HCT116 (cell line): Measurements from ENCODE around the gene FRY. TPM values are rescaled to one million over a fixed set of nuclear protein-coding genes. Genes with fewer than 3 reads are reported as not detected.

Experiments used
- ATAC-seq: fragments of 200-7000 bp; cut with Tn5 transposase; 2 replicates; pipeline ENCODE4 v1.9.1; 2020; ENCODE audit warnings: mild to moderate bottlenecking, moderate library complexity
- BruUV-seq: library from RNA; stranded (reverse); fragments of 400-500 nt; replicated peaks from 2 replicates; lab custom pipeline; 2021; lab: Mats Ljungman, UMichigan
- CTCF ChIA-PET: fragments of 300-600 bp; sonication (Branson Sonifier 250); formaldehyde crosslinking; loops from one replicate; lab custom pipeline; 2021; ENCODE audit warnings: antibody characterized with exemption; lab: Charles Lee
- POLR2A ChIA-PET: fragments of 300-600, 350-600 bp; sonication (Branson Sonifier 250); formaldehyde crosslinking; loops from one replicate; lab custom pipeline; 2021; ENCODE audit warnings: antibody characterized with exemption; lab: Charles Lee
- RAD21 ChIA-PET, 2 experiments: fragments of 300-600 bp; sonication (Branson Sonifier 250); formaldehyde crosslinking; loops; one replicate each; lab custom pipeline; 2023; ENCODE audit warnings: low total read pairs in 2 of 2; ENCODE audit not compliant: uncharacterized antibody in 2 of 2, unreplicated experiment in 2 of 2, low non-redundant PET in 1 of 2; lab: Charles Lee
- DNase-seq: peaks from one replicate; pipeline ENCODE4 v3.0.0-alpha.2; 2010; ENCODE audit warnings: low read depth, low spot score
- H2AFZ ChIP-seq: fragments of 200-600 bp; shearing (Covaris generic), sonication (generic); 2 replicates; pipeline ENCODE4 v1.6.1; 2017; ENCODE audit warnings: low read depth, mixed run types, mixed read lengths, antibody characterized with exemption, low read length; ENCODE audit not compliant: poor library complexity, severe bottlenecking
- H3K27ac ChIP-seq: 2 replicates; pipeline ENCODE4 v1.5.1; 2012; ENCODE audit warnings: low read depth, low read length
- H3K27me3 ChIP-seq: fragments of 200-600 bp; sonication (generic); 2 replicates; pipeline ENCODE4 v1.6.1; 2016; ENCODE audit warnings: mixed run types, low read length, mixed read lengths; ENCODE audit not compliant: insufficient read depth
- H3K36me3 ChIP-seq, 2 experiments: fragments of 200-500 bp in 1 of 2; fragments of 200-600 bp in 1 of 2; sonication (Bioruptor generic) in 1 of 2; sonication (generic) in 1 of 2; 2 replicates each; pipeline versions ENCODE4 v1.5.1 to v1.6.1; 2014 to 2016; ENCODE audit warnings: low read length in 2 of 2, inconsistent platforms in 1 of 2, mixed read lengths in 1 of 2, mixed run types in 1 of 2; ENCODE audit not compliant: insufficient read depth in 2 of 2, control insufficient read depth in 1 of 2
- H3K4me1 ChIP-seq, 2 experiments: fragments of 200-600 bp in 1 of 2; sonication (generic) in 1 of 2; 2 replicates each; pipeline versions ENCODE4 v1.5.1 to v1.6.1; 2012 to 2017; ENCODE audit warnings: low read length in 2 of 2, inconsistent platforms in 1 of 2, mild to moderate bottlenecking in 1 of 2, mixed read lengths in 1 of 2, mixed run types in 1 of 2, moderate library complexity in 1 of 2; ENCODE audit not compliant: insufficient read depth in 2 of 2, control insufficient read depth in 1 of 2
- H3K4me2 ChIP-seq: fragments of 200-600 bp; sonication (generic); 2 replicates; pipeline ENCODE4 v1.6.1; 2017; ENCODE audit warnings: mixed run types, low read length, mixed read lengths
- H3K4me3 ChIP-seq, 2 experiments: fragments of 200-600 bp in 1 of 2; sonication (generic) in 1 of 2; replicated peaks in 1 of 2; 2 replicates each; pipeline ENCODE4 v1.5.1; 2011 to 2016; ENCODE audit warnings: low read length in 2 of 2, control low read depth in 1 of 2, low read depth in 1 of 2, mild to moderate bottlenecking in 1 of 2, mixed read lengths in 1 of 2, mixed run types in 1 of 2
- H3K79me2 ChIP-seq: fragments of 200-600 bp; sonication (generic); 2 replicates; pipeline ENCODE4 v1.6.1; 2017; ENCODE audit warnings: mild to moderate bottlenecking, mixed run types, low read length, moderate library complexity, mixed read lengths; ENCODE audit not compliant: insufficient read depth
- H3K9ac ChIP-seq: fragments of 200-600 bp; sonication (generic); 2 replicates; pipeline ENCODE4 v1.6.1; 2016; ENCODE audit warnings: low read length, mixed read lengths
- H3K9me2 ChIP-seq: fragments of 200-600 bp; sonication (generic), shearing (Covaris generic); 2 replicates; pipeline ENCODE4 v1.6.1; 2017; ENCODE audit warnings: mixed run types, mild to moderate bottlenecking, moderate library complexity; ENCODE audit not compliant: insufficient read depth
- H3K9me3 ChIP-seq, 2 experiments: fragments of 200-500 bp in 1 of 2; fragments of 200-600 bp in 1 of 2; sonication (Bioruptor generic) in 1 of 2; sonication (generic) in 1 of 2; 2 replicates each; pipeline ENCODE4 v1.6.1; 2014 to 2017; ENCODE audit warnings: low read length in 2 of 2, mixed read lengths in 2 of 2, inconsistent platforms in 1 of 2, low read depth in 1 of 2, mild to moderate bottlenecking in 1 of 2, mixed run types in 1 of 2, moderate library complexity in 1 of 2; ENCODE audit not compliant: control insufficient read depth in 1 of 2, insufficient read depth in 1 of 2
- H4K20me1 ChIP-seq: fragments of 200-600 bp; sonication (generic), shearing (Covaris generic); 2 replicates; pipeline ENCODE4 v1.6.1; 2017; ENCODE audit warnings: mixed run types, mild to moderate bottlenecking, moderate library complexity; ENCODE audit not compliant: insufficient read depth
- CBX3 ChIP-seq: IDR thresholded peaks from 2 replicates; pipeline ENCODE4 v1.6.1; 2012; ENCODE audit warnings: low read depth
- CEBPB ChIP-seq: IDR thresholded peaks from 2 replicates; pipeline ENCODE4 v1.6.1; 2012; ENCODE audit warnings: low read depth
- EGR1 ChIP-seq: IDR thresholded peaks from 2 replicates; pipeline ENCODE4 v1.6.1; 2012; ENCODE audit warnings: low read depth
- EZH2 ChIP-seq: fragments of 200-600 bp; sonication (generic); IDR thresholded peaks from 2 replicates; pipeline ENCODE4 v1.6.1; 2017; ENCODE audit warnings: antibody characterized with exemption, mixed run types
- EZH2phosphoT487 ChIP-seq: fragments of 200-600 bp; IDR thresholded peaks from 2 replicates; pipeline ENCODE4 v1.6.1; 2018; ENCODE audit warnings: antibody characterized with exemption, borderline replicate concordance
- FOSL1 ChIP-seq: IDR thresholded peaks from 2 replicates; pipeline ENCODE4 v1.6.1; 2012; ENCODE audit warnings: low read depth
- JUND ChIP-seq: IDR thresholded peaks from 2 replicates; pipeline ENCODE4 v1.6.1; 2012
- SIN3A ChIP-seq: IDR thresholded peaks from 2 replicates; pipeline ENCODE4 v1.6.1; 2012; ENCODE audit warnings: low read depth
- SP1 ChIP-seq: IDR thresholded peaks from 2 replicates; pipeline ENCODE4 v1.6.1; 2012; ENCODE audit warnings: low read depth
- SRF ChIP-seq: IDR thresholded peaks from 2 replicates; pipeline ENCODE4 v1.6.1; 2012; ENCODE audit warnings: low read depth
- TCF7L2 ChIP-seq: IDR thresholded peaks from 2 replicates; pipeline ENCODE4 v1.7.0; 2011; ENCODE audit warnings: borderline replicate concordance, inconsistent platforms; ENCODE audit not compliant: insufficient read depth, insufficient read length; ENCODE audit errors: extremely low read depth
- YY1 ChIP-seq: IDR thresholded peaks from 2 replicates; pipeline ENCODE4 v1.6.1; 2011; ENCODE audit warnings: low read length, low read depth, moderate library complexity, mild to moderate bottlenecking; ENCODE audit not compliant: insufficient replicate concordance; ENCODE audit errors: extremely low read depth
- ZFX ChIP-seq: fragments of 450-650 bp; IDR thresholded peaks from 2 replicates; pipeline ENCODE4 v1.6.1; 2017
- ZNF274 ChIP-seq: fragments of 200-500 bp; sonication (Bioruptor generic); IDR thresholded peaks from 2 replicates; pipeline ENCODE4 v1.6.1; 2014; ENCODE audit warnings: mild to moderate bottlenecking, low read depth, low read length, inconsistent platforms
- intact Hi-C: fragments of 100-400 bp; cut with micrococcal nuclease; formaldehyde crosslinking; loops from 2 replicates; pipeline ENCODE4 v1.10.0; 2022
- total RNA-seq: library from RNA; stranded (reverse); gene quantifications from one replicate; pipeline ENCODE4 v1.2.1, GENCODE V29; 2021; ENCODE audit not compliant: unreplicated experiment
- TF ChIP-seq, protein P1 (sequence below): IDR thresholded peaks from 2 replicates; pipeline ENCODE4 v1.6.1; 2012
- TF ChIP-seq, protein P2 (sequence below): IDR thresholded peaks from 2 replicates; pipeline ENCODE4 v1.6.1; 2012; ENCODE audit warnings: low read depth
- TF ChIP-seq, protein P3 (sequence below), 3 experiments: fragments of 200-600 bp in 1 of 3; sonication (generic) in 1 of 3; IDR thresholded peaks in 2 of 3; conservative IDR thresholded peaks in 1 of 3; 2 replicates each; pipeline ENCODE4 v1.5.1; 2012 to 2017; ENCODE audit warnings: low read depth in 2 of 3, low read length in 2 of 3, antibody characterized with exemption in 1 of 3, borderline replicate concordance in 1 of 3, control low read depth in 1 of 3, mild to moderate bottlenecking in 1 of 3, mixed read lengths in 1 of 3, mixed run types in 1 of 3, moderate library complexity in 1 of 3; ENCODE audit not compliant: insufficient read depth in 1 of 3
- TF ChIP-seq, protein P4 (sequence below): IDR thresholded peaks from 2 replicates; pipeline ENCODE4 v1.6.1; 2011; ENCODE audit warnings: mild to moderate bottlenecking, low read length, moderate library complexity; ENCODE audit not compliant: insufficient replicate concordance; ENCODE audit errors: extremely low read depth

FRY gene
- total RNA-seq, 1 experiment from 2014 or later: 1.4 TPM

DNA sequence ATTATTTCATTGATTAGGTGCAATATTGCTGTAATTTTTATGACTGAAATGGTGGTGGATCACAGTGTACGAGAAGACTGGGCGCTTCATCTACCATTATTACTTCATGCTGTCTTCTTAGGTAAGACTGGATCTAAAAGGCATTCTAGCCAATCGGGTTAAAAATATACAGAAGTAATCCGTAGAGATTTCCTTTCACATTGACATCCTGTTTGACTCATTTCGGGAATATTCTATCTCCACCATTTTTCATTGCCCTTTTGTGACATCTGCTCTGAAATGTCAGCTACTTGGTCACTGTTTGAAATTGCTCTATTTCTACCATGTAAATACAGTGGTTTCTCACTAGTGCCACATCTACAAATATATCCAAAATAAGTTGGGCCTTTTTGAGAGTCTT lies 193.3 kb downstream of the FRY start:
- no peak overlapping the region for H3K4me3 ChIP-seq
- H4K20me1 ChIP-seq: no peaks in the 10 kb centered on the region
- no peaks in the 10 kb centered on the region for H3K79me2 ChIP-seq
- ATAC-seq (no peak), DNase-seq (no peak)
- no peak overlapping the region for H3K9ac ChIP-seq
- H2AFZ ChIP-seq: no peak overlapping the region
- POLR2A ChIA-PET: no interaction called here
- no TSS peak for BruUV-seq
- no peaks in the 10 kb centered on the region for H3K36me3 ChIP-seq
- no peaks in the 10 kb centered on the region for H3K4me1 ChIP-seq
- no peak overlapping the region for H3K4me2 ChIP-seq
- TF ChIP-seq, protein P1, sequence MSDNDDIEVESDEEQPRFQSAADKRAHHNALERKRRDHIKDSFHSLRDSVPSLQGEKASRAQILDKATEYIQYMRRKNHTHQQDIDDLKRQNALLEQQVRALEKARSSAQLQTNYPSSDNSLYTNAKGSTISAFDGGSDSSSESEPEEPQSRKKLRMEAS: no peak
- TF ChIP-seq SIN3A (no peak), CBX3 (no peak), EZH2phosphoT487 (no peak), EZH2 (no peak), ZNF274 (no peak), EGR1 (no peak), SRF (no peak), YY1 (no peak), ZFX (no peak), SP1 (no peak), FOSL1 (no peak), CEBPB (no peak), JUND (no peak), TCF7L2 (no peak)
- TF ChIP-seq, protein P2, sequence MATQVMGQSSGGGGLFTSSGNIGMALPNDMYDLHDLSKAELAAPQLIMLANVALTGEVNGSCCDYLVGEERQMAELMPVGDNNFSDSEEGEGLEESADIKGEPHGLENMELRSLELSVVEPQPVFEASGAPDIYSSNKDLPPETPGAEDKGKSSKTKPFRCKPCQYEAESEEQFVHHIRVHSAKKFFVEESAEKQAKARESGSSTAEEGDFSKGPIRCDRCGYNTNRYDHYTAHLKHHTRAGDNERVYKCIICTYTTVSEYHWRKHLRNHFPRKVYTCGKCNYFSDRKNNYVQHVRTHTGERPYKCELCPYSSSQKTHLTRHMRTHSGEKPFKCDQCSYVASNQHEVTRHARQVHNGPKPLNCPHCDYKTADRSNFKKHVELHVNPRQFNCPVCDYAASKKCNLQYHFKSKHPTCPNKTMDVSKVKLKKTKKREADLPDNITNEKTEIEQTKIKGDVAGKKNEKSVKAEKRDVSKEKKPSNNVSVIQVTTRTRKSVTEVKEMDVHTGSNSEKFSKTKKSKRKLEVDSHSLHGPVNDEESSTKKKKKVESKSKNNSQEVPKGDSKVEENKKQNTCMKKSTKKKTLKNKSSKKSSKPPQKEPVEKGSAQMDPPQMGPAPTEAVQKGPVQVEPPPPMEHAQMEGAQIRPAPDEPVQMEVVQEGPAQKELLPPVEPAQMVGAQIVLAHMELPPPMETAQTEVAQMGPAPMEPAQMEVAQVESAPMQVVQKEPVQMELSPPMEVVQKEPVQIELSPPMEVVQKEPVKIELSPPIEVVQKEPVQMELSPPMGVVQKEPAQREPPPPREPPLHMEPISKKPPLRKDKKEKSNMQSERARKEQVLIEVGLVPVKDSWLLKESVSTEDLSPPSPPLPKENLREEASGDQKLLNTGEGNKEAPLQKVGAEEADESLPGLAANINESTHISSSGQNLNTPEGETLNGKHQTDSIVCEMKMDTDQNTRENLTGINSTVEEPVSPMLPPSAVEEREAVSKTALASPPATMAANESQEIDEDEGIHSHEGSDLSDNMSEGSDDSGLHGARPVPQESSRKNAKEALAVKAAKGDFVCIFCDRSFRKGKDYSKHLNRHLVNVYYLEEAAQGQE: no peak
- TF ChIP-seq, protein P3, sequence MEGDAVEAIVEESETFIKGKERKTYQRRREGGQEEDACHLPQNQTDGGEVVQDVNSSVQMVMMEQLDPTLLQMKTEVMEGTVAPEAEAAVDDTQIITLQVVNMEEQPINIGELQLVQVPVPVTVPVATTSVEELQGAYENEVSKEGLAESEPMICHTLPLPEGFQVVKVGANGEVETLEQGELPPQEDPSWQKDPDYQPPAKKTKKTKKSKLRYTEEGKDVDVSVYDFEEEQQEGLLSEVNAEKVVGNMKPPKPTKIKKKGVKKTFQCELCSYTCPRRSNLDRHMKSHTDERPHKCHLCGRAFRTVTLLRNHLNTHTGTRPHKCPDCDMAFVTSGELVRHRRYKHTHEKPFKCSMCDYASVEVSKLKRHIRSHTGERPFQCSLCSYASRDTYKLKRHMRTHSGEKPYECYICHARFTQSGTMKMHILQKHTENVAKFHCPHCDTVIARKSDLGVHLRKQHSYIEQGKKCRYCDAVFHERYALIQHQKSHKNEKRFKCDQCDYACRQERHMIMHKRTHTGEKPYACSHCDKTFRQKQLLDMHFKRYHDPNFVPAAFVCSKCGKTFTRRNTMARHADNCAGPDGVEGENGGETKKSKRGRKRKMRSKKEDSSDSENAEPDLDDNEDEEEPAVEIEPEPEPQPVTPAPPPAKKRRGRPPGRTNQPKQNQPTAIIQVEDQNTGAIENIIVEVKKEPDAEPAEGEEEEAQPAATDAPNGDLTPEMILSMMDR (IDR thresholded peaks at IDR 0.05 in 2 of 3, conservative IDR thresholded peaks at IDR 0.05 in 1 of 3; ENCODE audit: borderline replicate concordance in 1 of 3, insufficient read depth in 1 of 3, low read depth in 2 of 3, low read length in 2 of 3): no peak
- TF ChIP-seq, protein P4, sequence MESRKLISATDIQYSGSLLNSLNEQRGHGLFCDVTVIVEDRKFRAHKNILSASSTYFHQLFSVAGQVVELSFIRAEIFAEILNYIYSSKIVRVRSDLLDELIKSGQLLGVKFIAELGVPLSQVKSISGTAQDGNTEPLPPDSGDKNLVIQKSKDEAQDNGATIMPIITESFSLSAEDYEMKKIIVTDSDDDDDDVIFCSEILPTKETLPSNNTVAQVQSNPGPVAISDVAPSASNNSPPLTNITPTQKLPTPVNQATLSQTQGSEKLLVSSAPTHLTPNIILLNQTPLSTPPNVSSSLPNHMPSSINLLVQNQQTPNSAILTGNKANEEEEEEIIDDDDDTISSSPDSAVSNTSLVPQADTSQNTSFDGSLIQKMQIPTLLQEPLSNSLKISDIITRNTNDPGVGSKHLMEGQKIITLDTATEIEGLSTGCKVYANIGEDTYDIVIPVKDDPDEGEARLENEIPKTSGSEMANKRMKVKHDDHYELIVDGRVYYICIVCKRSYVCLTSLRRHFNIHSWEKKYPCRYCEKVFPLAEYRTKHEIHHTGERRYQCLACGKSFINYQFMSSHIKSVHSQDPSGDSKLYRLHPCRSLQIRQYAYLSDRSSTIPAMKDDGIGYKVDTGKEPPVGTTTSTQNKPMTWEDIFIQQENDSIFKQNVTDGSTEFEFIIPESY: no peak
- TF ChIP-seq, all 23 proteins: peak for 0
- intact Hi-C loops: no loop called here
- H3K27me3 ChIP-seq: no peaks in the 10 kb centered on the region
- no peak overlapping the region for H3K27ac ChIP-seq
- ChIA-PET CTCF (no interaction called here), RAD21 (no interaction called here)
- H3K9me3 ChIP-seq: no peaks in the 10 kb centered on the region
- no peaks in the 10 kb centered on the region for H3K9me2 ChIP-seq
